RKO (cell line): ENCODE measurements around the gene SYNCRIP.
"Not testable (repeated sequence)": the region's sequence is repeated elsewhere in the genome, so short reads cannot be mapped to it uniquely, and the experiment has no call there.

ENCODE experiments used
- DNase-seq: peaks from one replicate; pipeline ENCODE4 v3.0.0-alpha.2; 2016; ENCODE audit warnings: low spot score

SYNCRIP gene

DNA sequence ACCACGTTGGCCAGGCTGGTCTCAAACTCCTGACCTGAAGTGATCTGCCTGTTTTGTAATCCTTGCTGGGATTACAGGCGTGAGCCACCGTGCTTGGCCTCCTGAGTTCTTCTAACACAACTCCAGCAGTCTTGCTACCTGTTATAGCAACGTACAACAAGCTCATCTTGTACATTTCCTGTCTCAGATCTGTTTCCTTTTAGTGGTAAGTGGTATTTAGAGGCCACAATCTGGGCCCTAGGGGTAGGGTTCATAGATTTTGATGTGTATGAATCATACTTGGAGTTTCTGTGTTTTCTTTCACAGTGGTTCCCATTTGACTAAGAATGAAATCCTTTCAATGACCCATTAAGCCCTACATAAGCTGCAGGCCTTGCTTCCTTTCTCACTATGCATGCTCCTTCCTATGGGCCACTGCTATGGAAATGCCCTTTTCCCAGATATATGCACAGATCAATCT, 27.1 kb upstream of the SYNCRIP start:
- peak; percentile 47 for DNase-seq

DNA sequence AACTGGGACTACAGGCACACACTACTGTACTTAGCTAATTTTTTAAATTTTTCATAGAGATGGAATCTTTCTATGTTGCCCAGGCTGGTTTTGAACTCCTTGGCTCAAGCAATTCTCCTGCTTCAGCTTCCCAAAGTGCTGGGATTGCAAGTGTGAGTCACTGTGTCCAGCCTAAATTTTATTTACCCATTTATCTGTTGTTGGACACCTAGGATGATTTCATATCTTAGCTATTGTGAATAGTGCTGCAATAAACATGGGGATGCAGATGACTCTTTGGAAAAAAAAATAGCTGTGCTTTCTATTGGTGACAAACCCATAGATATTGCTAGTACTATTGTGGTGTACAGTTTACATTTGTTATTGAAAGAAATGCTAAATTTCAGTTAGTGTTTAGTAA, 19.6 kb upstream of the SYNCRIP start:
- DNase-seq = peak; percentile 30

DNA sequence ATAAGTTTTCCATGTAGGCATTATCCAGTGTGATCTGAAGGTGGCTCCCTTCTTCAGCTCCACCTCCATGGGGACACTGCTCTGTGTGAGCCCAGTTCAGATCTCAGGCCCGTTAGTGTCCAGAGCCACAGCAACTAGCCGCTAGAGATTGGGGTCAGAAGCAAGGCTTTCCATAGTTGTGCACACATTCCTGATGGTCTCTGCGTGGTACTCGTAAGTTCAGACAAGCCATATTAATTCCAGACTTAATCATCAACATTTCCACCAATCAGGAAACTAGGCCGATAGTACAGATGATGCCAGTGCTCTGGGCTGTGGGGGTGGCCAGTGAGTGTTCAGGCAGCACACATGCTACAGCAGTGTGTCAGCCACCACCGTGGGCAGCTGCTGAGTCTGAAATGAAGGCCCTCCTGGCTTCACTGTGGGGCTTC, 17.5 kb upstream of the SYNCRIP start:
- peak; percentile 97 for DNase-seq

DNA sequence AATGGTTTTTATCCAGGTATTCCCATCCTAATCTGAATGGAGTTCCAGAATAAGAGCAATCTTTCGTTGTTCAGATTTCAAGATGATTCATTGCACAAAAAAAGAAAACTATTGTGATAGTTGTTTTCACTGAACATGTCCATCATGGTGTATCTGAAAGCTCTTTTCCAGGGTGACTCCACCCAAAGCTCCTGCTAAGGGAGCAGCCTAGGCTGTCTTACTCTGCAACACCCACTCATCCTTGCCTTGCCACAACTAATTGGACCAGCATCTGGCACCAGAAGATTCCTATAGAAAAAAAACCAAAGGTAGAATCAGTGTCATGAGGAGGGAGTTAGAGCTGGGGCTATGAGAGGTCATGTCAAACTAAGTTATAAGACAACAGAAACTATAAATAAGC, 7.9 kb upstream of the SYNCRIP start:
- DNase-seq = no peak

DNA sequence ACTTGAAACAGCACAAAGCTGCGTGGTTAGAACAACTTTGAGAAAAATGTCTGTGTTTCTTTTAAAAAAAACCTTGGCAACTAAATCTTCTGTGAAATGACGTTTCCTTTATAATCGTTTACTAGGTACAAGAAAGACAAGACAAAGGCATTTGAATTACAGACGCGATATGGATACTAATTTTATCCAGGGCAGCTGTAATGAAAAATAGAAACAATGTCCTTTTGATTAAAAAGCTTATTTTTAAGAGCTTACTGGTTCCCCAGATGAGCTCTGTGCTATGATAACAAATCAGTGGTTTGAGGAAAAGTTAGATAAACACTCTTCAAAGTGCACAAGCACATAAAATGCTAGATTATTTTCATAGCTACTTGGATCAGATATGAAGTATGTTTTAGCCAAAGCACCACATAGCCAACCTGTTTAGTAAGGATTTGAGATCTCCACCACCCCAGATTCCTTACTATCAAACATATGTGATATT, 1.6 kb upstream of the SYNCRIP start:
- DNase-seq = no peak

GRCh38 chr6:85643537-85644278, 1.0 kb upstream of the SYNCRIP start:
- DNase-seq = peak; percentile 89

- peak; percentile 63 for DNase-seq
Observed at GRCh38 chr6:85641897-85642773, 551 bp downstream of the SYNCRIP start.

- DNase-seq = peak; percentile 78
Observed at GRCh38 chr6:85641522-85641896, 1.2 kb downstream of the SYNCRIP start.

DNA sequence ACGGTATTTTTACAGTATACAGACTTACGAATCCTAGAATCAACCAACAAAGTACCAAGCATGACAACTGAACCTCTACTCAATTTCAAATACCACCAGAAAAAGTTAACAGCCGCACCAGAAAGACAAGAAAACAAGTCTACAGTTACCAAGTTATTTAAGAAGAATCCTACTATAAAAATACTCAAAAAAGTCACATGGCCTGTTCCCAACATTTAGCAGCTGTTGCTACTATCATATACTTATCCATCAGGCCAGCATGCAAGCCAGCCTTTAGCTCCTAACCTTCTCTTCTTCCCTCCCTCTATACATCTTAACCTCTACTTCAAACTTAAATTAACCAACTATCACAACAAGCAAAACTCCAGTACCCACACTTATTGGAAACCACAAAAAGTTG, 1.9 kb downstream of the SYNCRIP start:
- peak; percentile 31 for DNase-seq

GRCh38 chr6:85637579-85637978, 5.1 kb downstream of the SYNCRIP start:
- DNase-seq = no peak

DNA sequence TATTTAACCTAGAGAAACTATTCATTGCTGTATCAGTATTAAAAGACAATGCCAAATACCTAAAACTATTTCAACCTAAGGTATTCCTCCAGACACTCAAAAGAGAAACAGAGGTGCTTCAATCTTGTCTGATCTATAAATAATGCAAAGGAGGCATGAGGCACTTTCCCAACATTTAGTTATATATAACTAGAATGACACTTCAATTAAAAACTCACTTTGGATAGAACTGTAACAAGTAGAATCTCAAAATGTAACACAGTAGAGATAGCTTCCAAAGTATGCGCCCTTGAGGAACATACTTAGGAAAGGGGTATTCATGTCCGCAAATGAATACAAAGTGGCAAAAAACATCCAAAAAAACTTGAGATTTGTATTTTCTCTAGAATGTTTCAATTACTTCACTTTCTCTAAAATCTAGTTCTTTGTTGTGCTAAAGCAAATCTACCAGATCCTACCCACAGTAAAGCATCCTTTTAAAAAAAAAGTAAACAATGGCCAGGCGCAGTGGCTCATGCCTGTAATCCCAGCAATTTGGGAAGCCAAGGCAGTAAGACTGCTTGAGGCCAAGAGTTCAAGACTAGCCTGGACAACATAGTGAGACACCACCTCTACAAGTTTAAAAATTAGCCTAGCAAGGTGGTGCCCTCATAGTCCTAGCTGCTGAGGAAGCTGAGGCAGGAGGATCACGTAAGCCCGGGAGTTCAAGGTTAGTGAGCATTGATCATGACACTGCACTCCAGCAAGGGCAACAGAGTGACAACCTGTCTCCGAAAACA, 10.3 kb downstream of the SYNCRIP start:
- DNase-seq = no peak

- not testable (repeated sequence) for DNase-seq
Observed at GRCh38 chr6:85631117-85631516, 11.6 kb downstream of the SYNCRIP start.

DNA sequence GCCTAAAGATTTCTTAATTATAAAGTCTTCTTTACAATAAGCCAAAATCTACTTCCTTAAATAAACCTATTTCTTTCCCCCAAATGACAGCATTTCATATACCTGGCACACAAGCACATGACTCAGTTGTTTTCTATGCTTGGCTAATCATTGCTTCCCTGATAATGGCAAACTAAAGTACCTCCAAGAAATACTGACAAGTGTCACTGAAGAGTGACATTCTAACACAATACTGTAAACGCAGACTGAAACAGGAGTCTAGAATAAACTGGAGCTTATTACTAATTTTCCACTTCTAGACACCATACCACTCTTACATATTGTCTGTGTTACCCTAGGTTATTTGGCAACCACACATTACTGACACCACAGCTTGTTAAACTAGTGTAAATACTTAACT, 14.3 kb downstream of the SYNCRIP start:
- DNase-seq = no peak

GRCh38 chr6:85620308-85620707, 22.4 kb downstream of the SYNCRIP start:
- DNase-seq = no peak

GRCh38 chr6:85614780-85615179, 27.9 kb downstream of the SYNCRIP start:
- no peak for DNase-seq

DNA sequence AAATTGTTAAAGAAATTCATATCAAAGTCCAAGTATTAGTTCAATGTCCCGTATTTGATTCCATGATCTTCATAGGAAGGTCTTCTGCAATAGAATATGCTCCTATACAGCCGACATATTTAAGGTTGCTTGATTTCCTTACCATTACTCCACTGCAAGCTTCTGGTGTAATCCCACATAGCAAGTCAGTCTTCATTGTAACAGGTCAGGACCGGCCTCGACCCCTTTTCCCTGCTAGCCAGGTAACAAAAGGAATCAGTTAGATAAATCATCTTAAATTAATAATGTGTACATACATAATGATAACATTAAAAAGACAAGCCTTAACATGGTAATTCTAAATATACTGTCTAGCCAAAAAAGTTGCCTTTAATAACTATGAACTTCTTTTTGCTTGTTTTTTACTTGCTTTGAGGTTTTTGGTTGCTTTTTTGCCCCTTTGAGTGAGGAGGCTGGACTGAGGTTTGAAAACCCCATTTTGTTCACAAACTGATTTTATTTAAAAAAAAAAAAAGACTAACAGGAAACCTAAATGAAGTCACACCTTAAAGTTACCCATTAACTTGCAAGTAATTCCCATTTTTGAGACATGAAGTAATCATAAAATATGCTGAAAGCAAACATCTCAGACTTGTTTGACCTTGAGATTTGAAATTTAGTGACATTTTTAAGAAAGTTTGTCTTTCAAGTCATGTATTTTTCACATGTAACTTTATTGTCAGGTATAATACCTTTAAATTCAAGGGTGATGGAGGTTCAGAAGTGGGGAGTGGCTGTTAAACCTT, 29.8 kb downstream of the SYNCRIP start:
- no peak for DNase-seq

DNA sequence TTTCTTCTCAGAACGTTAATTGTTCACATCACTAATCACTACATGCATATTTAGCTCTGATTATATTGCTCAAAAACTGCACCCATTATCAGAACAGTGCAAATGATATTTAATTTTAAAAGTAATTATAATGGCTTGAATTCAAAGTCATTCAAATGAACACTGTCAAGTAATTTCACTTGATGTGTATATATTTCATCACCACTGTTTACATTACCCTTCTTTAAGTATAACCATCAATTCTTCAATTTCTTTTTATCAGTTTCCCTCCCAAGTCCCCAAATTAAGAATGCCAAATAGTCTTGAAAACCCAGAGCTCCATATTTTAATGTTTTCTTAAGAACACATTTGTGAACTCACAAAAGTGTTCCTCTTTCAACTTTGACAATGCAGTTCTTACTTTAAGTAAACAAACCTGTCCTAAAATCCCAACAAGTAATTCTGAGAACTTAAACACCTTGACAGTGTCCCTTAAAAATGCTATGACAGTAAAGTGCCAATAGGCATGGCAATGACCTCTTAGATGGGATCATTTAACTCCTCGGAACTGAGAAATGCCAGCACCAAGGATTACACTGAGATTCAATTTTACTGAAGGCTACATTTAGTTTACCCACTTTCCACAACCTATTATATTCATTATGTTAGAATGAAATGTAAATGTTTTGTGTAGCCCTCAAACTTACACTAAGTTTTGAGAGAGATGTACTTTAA, 32.3 kb downstream of the SYNCRIP start:
- DNase-seq = no peak

DNA sequence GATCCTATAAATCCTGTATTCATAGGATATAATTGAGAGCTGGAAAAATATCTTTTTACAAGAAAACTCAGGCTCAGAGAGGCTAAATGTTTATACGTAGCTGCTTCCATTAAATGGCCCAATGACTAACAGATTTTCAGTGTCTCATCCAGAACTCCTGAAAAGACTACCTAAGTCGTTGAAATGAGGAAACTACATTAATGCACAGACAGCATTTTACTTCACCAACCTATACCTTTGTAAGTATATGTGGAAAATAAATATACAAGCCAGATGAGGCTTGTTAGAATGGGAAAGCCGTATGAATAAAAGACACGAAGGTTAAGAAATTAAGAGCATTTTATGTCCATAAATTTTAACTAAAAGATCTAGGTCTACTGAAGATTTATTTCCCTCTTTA, 40.6 kb downstream of the SYNCRIP start:
- DNase-seq = no peak

GRCh38 chr6:85600713-85601313, 41.9 kb downstream of the SYNCRIP start:
- no peak for DNase-seq

DNA sequence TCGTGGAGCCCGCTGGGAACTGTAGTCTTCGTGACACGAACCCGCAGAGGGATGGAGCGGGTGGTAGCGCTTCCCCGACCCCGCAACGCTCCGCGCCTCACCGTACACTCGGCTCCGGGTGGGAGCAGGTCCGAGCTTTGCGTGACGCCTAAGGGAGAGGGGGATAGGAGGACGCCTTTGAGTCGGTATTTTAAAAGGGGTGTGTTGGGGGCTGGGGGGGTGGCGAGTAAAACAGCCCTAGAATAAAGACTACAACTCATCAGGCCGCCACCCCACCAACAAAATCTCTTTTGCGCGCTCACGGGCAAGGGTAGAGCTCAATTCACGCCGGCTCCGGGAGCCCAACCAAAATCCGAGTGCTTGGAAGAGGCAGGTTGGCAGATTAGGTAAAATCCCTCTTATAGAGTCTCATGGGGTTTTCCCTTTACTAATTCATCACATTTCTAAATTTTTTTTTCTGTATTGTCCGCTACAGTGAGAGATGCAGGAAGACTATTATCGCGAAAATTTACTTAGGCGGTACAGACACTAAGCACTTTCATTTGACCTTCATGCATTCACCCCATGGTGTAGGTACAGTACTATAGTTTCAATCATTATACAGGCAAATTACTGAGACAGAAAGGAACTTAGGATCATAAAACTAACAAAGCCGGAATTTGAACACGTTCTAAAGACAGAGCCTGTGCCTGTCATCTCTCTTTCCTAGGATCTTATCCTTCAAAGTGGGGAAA, 48.3 kb downstream of the SYNCRIP start:
- peak; percentile 33 for DNase-seq
